ENCODE measurements around the gene MT1A.

MT1A gene

DNA sequence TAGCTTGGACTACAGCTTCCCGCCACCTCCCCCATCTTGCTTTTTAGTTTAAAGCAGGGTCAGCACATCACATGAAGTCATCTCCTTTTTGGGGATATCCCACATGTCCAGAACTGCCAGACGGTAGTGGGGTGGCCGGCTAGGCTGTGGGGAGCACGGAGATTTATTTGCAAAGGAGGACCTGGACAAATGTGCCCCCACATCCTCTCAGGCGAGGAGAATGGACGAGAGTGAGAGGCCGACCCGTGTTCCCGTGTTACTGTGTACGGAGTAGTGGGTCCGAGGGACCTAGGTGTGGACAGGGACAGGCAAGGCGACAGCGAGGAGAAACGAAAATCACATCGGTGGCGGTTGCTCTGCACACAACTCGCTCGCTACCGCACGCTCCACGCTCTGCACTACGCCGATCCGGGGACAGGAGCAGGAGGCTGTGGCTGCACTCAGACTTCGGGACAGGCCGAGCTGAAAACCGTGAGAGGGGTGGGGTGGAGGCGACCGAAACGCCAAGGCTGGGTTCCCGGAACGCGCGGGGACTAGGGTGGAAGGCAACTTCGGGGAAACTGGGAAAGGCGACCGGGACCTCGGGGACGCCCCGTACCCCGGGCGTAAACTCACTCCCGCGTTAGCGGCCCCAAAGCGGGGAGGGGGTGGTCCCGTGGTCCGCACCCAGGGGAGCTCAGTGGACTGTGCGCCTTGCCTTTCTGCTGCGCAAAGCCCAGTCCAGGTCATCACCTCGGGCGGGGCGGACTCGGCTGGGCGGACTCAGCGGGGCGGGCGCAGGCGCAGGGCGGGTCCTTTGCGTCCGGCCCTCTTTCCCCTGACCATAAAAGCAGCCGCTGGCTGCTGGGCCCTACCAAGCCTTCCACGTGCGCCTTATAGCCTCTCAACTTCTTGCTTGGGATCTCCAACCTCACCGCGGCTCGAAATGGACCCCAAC lies at the start of gene MT1A:
MT1A (plus strand) TSS at position 853 of the 937 bp plus-strand sequence; CDS start at position 926, 73 bp downstream.
- no peak for DNase-seq (ENCODE audit: low read depth)

DNA sequence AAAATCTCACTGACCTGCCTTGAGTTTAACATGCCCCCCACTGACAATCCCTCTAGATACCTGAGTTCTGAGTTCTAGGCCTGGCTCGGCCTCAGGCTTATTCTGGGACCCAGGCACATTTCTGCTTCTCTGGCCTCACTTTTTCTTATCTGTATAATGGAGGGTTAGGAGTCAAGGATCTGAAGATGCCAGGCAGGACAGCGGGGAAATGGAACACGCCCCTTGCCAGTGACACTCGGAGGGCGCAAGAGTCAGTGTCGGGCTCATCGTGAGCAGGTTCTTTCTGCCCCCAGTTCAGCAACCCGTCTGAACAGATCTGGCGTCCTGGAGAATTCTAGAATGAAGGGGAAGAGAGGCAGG lies 49.7 kb upstream of the MT1A start:
- no peak for DNase-seq (ENCODE audit: low read depth)

DNA sequence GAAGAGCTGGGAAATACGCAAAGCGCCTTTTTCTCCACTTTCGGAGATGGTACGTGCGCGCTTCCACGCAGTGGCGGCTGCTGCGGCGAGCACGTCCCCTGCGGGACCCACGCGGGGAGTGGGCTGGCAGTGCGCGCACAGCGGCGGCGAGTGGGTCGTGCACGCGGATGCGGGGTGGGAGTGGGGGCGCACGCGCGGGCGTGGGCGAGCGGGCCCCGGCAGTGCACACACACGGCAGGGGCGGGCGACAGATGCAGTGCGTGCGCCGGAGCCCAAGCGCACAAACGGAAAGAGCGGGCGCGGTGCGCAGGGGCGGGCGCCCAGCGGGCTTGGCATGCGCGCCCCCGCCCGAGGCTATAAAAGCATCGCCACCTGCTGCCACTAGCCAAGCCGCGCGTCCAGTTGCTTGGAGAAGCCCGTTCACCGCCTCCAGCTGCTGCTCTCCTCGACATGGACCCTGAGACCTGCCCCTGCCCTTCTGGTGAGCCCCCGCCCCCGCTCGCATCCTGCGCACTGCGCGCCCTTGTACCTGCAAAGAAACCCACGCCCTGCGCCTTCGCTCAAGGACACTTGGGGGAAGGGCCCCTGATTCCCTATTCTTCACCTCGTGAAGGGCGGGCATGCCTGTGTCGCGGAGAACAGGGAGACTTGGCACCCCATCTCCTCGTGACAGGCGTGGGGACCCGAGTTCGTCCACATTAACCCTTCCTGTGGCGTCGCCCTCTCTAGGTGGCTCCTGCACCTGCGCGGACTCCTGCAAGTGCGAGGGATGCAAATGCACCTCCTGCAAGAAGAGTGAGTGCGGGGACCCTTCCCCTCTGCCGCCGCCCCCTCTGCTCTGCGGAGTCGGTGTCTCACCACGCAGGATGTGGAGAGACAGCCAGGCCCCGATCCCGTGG lies 49.1 kb upstream of the MT1A start, which contains the start of gene MT3:
MT3 (plus strand) TSS at position 388 of the 899 bp plus-strand sequence; CDS start at position 451, 63 bp downstream.
- DNase-seq (ENCODE audit: low read depth) = no peak

DNA sequence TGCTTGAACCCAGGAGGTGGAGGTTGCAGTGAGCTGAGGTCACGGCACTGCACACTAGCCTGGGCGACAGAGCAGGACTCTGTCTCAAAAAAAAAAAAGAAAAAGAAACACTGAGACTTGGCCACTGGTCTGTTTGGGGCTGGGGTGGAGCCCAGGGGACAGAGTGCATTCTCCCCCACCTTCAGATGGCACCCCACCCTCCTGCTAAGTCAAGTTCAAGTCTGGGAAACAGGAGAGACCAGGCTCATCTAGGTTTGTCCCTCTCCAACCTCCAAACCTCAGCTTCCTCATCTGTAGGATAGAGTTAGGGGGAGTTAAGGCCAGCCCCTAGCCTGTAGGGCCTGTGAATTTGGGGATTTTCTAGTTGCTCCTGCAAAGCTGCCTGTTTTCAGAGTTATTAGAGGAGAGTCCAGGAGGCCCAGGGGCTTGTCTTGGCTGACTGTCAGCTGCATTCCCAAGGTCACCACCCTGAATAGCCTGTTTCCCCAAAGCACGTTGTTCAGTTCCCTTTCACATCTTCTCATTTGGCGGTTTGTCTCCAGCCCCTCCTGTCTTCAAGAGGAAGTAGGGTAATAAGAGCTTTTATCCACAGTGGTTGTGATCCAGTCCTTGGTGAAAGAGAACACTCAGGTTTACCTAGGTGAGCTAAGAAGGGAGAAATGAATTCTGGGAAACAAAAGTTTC lies 46.9 kb upstream of the MT1A start:
- DNase-seq (ENCODE audit: low read depth) = no peak

DNA sequence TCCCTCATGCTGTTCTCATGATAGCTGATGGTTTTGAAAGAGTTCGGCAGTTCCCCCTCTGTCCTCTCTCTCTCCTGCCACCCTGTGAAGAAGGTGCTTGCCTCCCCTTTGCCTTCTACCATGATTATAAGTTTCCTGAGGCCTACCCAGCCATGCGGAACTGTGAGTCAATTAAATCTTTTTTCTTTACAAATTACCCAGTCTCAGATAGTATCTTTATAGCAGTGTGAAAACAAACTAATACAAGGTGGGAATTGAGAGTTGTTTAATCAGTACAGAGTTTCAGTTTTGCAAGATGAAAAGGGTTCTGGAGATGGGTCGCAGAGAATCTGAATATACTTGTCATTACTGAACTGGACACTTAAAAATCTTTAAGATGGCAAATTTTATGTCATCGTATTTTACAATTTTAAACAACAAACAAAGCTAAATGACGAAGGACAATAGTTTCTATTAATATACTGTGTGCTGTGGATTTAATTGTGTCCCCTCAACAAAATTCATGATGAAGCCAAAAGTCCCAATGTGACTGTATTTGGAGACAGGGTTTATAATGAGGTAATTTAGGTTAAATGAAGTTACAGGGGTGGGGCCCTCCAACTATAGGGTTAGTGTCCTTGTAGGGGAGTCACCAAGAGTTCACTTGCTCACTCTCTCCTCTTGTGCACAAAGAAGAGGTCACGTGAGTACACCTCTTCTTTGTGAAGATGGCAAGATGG lies 44.7 kb upstream of the MT1A start:
- DNase-seq (ENCODE audit: low read depth) = no peak

GRCh38 chr16:56594292-56594619 lies 44.2 kb upstream of the MT1A start:
- DNase-seq (ENCODE audit: low read depth) = no peak

GRCh38 chr16:56600398-56600999 lies 38.0 kb upstream of the MT1A start:
- DNase-seq (ENCODE audit: low read depth) = no peak

DNA sequence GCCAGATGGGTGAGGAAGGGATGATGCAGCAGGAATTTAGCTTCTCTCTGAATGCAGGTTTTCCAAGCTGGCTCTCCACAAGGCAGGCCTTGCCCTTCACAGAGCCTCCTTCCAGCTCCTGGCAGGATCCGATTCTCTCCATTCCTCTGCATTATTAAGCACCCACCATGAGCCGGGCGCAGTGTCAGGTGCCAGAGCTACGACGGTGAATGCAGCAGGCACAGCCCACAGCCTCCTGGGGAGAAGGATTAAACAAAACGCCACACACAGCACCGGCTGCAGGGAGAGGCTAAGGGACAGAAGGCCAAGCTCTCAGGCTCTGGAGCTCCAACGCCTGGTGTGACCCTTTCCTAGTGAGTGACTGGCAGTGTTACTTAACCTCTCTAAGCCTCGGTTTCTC lies 37.1 kb upstream of the MT1A start:
- no peak for DNase-seq (ENCODE audit: low read depth)

- DNase-seq (ENCODE audit: low read depth) = no peak
These were observed 34.9 kb upstream of the MT1A start for GRCh38 chr16:56603589-56603988.

DNA sequence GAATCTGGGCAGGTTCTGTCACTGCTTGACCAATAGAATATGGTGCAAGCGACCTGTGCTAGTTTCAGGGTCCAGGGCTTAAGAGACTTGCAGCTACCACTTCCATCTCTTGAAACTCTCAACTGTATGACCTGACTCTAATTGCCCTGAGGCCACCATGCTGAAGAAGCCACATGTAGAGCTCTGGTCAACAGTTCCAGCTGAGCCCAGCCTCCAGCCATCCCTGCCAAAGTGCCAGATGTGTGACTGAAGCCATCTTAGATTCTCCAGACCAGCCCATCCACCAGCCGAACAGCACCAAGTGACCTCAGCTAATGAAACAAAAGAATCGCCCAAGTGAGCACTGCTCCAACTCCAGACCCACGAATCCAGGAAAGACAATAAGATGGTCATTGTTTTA lies 33.5 kb upstream of the MT1A start:
- no peak for DNase-seq (ENCODE audit: low read depth)

DNA sequence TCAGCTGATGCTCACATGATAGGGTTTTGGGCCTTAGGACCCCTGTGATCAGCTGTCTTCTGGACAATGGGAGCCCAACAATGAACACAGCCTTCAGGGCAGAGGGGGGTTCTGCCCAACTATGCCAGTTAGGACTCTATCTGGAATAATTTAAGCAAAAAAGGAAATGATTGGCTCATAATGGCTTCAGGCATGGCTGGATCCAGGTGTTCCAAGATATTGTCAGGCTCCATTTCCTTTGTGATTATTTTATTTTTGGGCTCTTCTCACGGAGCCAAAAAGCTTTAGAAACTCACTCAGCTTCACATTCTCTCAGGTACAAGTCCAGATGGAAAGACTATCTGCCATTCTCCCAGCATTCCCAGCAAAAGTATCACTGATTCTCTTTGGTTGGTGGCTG lies 33.0 kb upstream of the MT1A start:
- no peak for DNase-seq (ENCODE audit: low read depth)

DNA sequence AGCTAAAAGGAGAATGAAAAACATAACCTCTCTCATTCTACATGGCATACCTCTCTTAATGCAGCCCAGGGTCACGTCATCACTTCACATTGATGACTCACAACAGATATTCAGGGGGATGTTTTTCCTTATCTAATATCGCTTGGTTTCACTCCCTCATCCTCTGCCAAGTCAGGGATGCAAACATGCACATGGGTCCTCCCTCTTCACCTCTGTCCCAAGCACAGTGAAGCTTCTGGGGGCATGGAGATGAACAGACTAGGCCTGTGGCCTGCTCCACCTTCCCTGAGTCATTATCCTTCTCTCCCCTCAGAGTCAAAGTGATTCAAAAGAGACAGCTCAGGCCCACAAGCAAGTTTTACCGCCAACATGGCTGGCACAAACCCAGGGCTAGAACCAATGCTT lies 32.4 kb upstream of the MT1A start:
- DNase-seq (ENCODE audit: low read depth) = peak; percentile 79

DNA sequence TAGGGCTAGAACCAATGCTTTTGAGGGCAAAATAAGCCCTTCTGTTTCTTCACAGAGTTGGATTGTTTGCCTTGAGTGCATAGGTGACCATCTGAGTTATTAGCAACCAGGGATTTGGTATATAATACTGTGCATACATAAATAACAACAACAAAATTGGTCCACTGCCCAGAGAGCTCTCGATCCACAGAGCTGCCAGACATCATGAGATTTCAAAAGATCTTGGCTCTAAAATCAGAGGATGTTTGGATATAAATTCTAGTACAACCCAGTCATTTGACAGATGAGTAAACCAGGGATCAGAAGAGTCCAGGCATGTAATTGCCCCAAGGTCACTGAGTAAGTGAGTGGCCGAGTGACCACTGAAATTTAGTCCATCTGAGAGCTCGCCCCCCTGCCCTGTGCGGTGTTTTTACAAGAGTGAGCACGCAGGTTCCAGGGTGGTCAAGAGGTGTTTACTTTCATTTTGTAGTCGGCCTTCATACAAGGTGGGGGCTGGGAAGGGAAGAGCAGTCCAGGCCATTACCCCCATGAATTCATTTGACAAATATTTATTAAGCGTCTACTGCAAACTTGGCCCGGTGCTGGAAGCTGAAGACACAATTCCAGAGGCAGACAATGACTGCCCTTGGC lies 31.9 kb upstream of the MT1A start:
- DNase-seq (ENCODE audit: low read depth) = peak; percentile 85

DNA sequence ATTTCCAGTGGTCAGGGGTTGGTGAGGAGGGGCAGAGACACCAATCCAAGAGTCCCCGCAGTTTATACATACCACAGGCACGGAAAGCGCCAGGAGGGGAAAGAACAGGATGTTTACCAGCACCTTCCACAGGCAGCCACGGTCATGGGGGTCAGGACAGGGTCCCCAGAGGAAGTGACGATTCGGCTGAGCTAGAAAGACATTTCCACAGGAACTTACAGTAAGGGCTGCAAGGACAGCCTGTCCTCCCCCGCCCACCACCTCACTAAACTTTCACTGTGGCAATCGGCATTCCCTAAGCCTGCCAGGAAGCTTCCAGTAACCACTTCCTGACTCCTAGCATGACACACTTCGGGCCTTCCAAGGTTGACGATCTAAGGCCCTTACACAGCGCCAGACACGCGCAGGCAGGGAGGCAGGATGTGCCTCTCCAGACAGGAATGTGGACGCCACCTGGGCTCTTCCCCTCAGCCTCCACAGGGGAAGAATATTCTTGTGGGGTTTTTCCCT lies 31.3 kb upstream of the MT1A start:
- peak; percentile 90 for DNase-seq (ENCODE audit: low read depth)

DNA sequence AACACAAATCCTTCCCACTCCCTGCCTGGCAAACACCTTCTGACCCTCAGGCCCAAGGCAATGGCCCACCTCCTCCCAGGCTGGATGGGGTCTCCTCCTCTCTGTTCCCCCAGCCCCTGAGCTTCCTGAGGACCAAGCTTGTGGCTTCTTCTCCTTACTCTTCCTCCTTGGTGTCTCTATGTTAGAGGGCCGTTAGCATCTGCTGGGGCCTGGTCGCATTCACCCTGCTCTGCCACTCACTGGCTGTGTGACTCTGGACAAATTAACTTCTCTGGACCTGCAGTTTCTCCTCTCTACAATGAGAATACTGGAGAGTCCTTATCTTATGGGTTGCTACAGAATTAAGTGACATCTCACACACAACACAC lies 30.8 kb upstream of the MT1A start:
- no peak for DNase-seq (ENCODE audit: low read depth)

DNA sequence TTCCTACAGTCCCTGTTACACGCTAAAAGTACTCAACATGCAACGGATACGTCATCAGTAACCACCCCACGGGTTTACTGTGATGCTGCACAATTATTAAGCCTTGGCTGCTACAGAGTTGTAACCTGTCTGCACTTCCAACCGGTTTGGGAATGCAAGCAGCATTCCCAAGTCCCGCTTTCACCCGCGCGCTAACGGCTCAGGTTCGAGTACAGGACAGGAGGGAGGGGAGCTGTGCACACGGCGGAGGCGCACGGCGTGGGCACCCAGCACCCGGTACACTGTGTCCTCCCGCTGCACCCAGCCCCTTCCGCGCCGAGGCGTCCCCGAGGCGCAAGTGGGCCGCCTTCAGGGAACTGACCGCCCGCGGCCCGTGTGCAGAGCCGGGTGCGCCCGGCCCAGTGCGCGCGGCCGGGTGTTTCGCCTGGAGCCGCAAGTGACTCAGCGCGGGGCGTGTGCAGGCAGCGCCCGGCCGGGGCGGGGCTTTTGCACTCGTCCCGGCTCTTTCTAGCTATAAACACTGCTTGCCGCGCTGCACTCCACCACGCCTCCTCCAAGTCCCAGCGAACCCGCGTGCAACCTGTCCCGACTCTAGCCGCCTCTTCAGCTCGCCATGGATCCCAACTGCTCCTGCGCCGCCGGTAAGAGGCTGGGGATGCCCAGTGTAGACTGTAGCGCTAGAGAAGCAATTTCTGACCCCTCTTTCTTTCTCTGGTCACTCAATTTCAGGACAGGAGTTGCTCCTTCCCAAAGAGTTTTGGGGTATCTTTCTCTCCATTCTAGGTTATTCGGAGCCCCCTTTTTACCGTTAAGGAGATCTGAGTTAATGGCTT lies 30.2 kb upstream of the MT1A start, which contains the start of gene MT2A:
MT2A (plus strand) TSS at position 542 of the 833 bp plus-strand sequence; CDS start at position 614, 72 bp downstream.
- DNase-seq (ENCODE audit: low read depth) = peak; percentile 86

GRCh38 chr16:56608876-56609462 lies 29.5 kb upstream of the MT1A start:
- DNase-seq (ENCODE audit: low read depth) = no peak

DNA sequence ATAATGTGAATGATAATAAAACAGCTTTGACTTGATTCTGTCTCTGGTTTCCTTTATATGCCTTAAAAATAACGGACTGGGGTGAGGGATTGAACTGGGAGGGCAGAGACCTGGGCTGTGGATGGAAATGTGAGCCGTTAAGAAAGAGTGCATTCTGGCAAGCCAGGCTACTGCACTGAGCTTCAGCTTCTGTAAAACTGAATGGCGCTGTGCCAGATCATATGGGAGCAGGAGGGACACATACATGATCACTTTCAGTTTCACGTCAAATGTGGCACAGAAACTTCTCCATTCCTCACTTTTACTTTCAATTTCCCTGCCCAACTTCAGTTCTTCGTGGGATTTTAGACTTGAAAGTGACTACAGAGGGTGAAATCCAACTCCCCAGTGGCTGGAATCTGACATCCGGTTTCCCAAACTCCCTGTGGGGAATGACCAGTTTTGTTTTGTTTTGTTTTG lies 29.0 kb upstream of the MT1A start:
- DNase-seq (ENCODE audit: low read depth) = peak; percentile 72

DNA sequence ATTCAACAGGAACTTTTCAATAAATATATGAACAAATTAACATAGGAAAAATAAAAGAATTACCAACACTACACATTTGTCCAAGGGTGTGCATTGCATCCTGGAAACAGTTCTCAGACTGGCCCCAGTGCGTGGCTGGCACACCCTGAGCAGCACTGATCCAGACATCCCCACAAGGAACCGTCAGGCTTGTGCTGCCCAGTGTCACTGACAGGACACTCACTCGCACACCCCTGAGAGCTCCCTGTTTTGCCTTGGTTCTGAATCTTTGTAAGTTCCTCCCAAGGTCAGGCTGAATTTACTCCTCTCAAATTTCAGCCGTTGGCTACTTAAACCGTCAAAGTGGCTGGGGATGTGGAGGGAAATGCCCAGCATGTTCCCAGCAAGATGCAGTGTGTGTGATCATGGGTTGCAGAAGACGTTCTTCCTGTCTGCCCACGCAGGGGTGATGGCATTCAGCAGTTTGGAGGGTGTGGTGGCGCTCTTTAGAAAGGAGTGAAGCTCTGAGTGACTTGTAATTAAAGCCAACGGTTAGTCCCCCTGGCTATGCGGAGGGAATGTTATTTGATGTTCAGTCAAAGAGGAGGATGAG lies 28.4 kb upstream of the MT1A start:
- DNase-seq (ENCODE audit: low read depth) = peak; percentile 68

All from HS-27A (cell line).